Measurements from ENCODE around the gene SYNGR4. TPM values are rescaled to one million over a fixed set of nuclear protein-coding genes. Genes with fewer than 3 reads are reported as not detected.

The SYNGR4 gene
- total and polyA plus RNA-seq, 2 experiments from 2014 or later: not detected

- Histone ChIP-seq H3K36me3 (ENCODE audit: low read depth) (no peaks in the 10 kb centered on the region), H3K9me3 (ENCODE audit: low read depth) (no peaks in the 10 kb centered on the region), H3K9ac (no peak overlapping the region), H3K79me2 (ENCODE audit: insufficient read depth) (no peaks in the 10 kb centered on the region), H3F3A (ENCODE audit: insufficient read depth) (no peaks in the 10 kb centered on the region), H3K4me3 (no peak overlapping the region), H3K27ac (no peak overlapping the region), H2AFZ (no peak overlapping the region), H3K4me1 (ENCODE audit: insufficient read depth) (no peaks in the 10 kb centered on the region), H3K27me3 (replicated peaks; ENCODE audit: insufficient read depth) (no peaks in the 10 kb centered on the region), H3K4me2 (ENCODE audit: unreplicated experiment) (no peak overlapping the region), H3K9me2 (ENCODE audit: insufficient read depth) (no peaks in the 10 kb centered on the region), H4K20me1 (ENCODE audit: insufficient read depth) (no peaks in the 10 kb centered on the region)
- no peak for TF ChIP-seq EZH2 (IDR thresholded peaks at IDR 0.05; ENCODE audit: insufficient read depth, poor library complexity, severe bottlenecking)
- no peak for TF ChIP-seq EZH2phosphoT487 (IDR thresholded peaks at IDR 0.05; ENCODE audit: insufficient read depth, low read depth)
- 90 to 98% methylated on average over 2 of the region's 2 CpGs for WGBS, 2 experiments (ENCODE audit: low coverage in 1 of 2, low lambda C conversion rate in 2 of 2, missing lambda C conversion rate in 2 of 2)
- in situ Hi-C loops (cut with MboI): no loop called here
- DNase-seq: no peak
Observed at GRCh38 chr19:48346191-48346590, 18.0 kb upstream of the SYNGR4 start.

DNA sequence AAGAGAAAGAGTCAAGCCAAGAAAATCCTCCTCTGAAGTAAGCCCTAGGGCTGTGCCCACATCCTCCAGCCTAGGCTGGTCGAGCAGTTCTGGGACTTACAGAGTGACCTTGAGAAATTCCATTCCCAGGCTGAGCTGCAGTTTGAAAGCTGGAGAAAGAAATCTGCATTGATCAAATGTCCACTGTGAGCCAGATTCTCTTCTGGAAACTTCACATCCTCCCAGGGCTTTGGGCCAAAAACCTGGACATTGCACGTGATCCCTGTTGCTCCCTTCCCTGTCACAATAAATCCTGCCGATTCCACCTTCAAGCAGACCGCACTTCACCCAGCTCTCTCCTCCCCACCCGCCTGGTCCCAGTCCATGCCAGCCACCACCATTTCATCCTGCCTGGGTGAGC is 16.1 kb upstream of the SYNGR4 start:
- DNase-seq: no peak
- TF ChIP-seq EZH2phosphoT487 (IDR thresholded peaks at IDR 0.05; ENCODE audit: insufficient read depth, low read depth) (no peak), EZH2 (IDR thresholded peaks at IDR 0.05; ENCODE audit: insufficient read depth, poor library complexity, severe bottlenecking) (no peak)
- H3K27ac ChIP-seq: no peak overlapping the region
- H3K9me2 ChIP-seq (ENCODE audit: insufficient read depth): no peaks in the 10 kb centered on the region
- no peaks in the 10 kb centered on the region for H3K79me2 ChIP-seq (ENCODE audit: insufficient read depth)
- H3K9ac ChIP-seq: no peak overlapping the region
- H3K27me3 ChIP-seq (replicated peaks; ENCODE audit: insufficient read depth): no peaks in the 10 kb centered on the region
- no peaks in the 10 kb centered on the region for H4K20me1 ChIP-seq (ENCODE audit: insufficient read depth)
- in situ Hi-C loops (cut with MboI): no loop called here
- no peaks in the 10 kb centered on the region for H3K4me1 ChIP-seq (ENCODE audit: insufficient read depth)
- WGBS, 2 experiments (ENCODE audit: low coverage in 1 of 2, low lambda C conversion rate in 2 of 2, missing lambda C conversion rate in 2 of 2): 71 to 82% methylated on average over 5 of the region's 5 CpGs
- H3K36me3 ChIP-seq (ENCODE audit: low read depth): no peaks in the 10 kb centered on the region
- no peak overlapping the region for H3K4me3 ChIP-seq
- H3F3A ChIP-seq (ENCODE audit: insufficient read depth): 0 out of 2 replicates have a peak, but pooled peaks cover 4% of the 10 kb centered on the region
- H2AFZ ChIP-seq: no peak overlapping the region
- H3K4me2 ChIP-seq (ENCODE audit: unreplicated experiment): no peak overlapping the region
- no peaks in the 10 kb centered on the region for H3K9me3 ChIP-seq (ENCODE audit: low read depth)

DNA sequence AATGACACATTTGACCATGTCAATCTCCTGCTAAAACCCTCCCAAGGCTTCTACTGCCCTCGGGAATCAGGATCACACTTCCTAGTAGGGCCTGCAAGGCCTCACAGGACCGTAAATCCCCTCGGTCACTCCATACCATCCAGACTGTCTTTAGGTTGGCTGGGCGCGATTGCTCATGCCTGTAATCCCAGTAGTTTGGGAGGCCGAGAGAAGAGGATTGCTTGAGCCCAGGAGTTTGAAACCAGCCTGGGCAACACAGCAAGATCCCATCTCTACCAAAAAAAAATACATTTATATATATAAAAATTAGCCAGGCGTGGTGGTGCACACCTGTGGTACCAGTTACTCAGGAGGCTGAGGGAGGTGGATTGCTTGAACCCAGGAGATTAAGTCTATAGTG is 15.4 kb upstream of the SYNGR4 start:
- in situ Hi-C loops (cut with MboI): no loop called here
- no peaks in the 10 kb centered on the region for H3K9me3 ChIP-seq (ENCODE audit: low read depth)
- H3K36me3 ChIP-seq (ENCODE audit: low read depth): no peaks in the 10 kb centered on the region
- no peaks in the 10 kb centered on the region for H3K4me1 ChIP-seq (ENCODE audit: insufficient read depth)
- 0 out of 2 replicates have a peak, but pooled peaks cover 4% of the 10 kb centered on the region for H3F3A ChIP-seq (ENCODE audit: insufficient read depth)
- H3K27ac ChIP-seq: no peak overlapping the region
- no peaks in the 10 kb centered on the region for H3K9me2 ChIP-seq (ENCODE audit: insufficient read depth)
- TF ChIP-seq EZH2phosphoT487 (IDR thresholded peaks at IDR 0.05; ENCODE audit: insufficient read depth, low read depth) (no peak), EZH2 (IDR thresholded peaks at IDR 0.05; ENCODE audit: insufficient read depth, poor library complexity, severe bottlenecking) (no peak)
- no peak overlapping the region for H3K9ac ChIP-seq
- H2AFZ ChIP-seq: no peak overlapping the region
- no peaks in the 10 kb centered on the region for H3K79me2 ChIP-seq (ENCODE audit: insufficient read depth)
- DNase-seq: no peak
- H3K27me3 ChIP-seq (replicated peaks; ENCODE audit: insufficient read depth): no peaks in the 10 kb centered on the region
- no peak overlapping the region for H3K4me3 ChIP-seq
- H4K20me1 ChIP-seq (ENCODE audit: insufficient read depth): no peaks in the 10 kb centered on the region
- 86 to 92% methylated on average over 7 of the region's 7 CpGs for WGBS, 2 experiments (ENCODE audit: low coverage in 1 of 2, low lambda C conversion rate in 2 of 2, missing lambda C conversion rate in 2 of 2)
- no peak overlapping the region for H3K4me2 ChIP-seq (ENCODE audit: unreplicated experiment)

- no peak overlapping the region for H3K4me3 ChIP-seq
- H3F3A ChIP-seq (ENCODE audit: insufficient read depth): 0 out of 2 replicates have a peak, but pooled peaks cover 4% of the 10 kb centered on the region
- in situ Hi-C loops (cut with MboI): no loop called here
- no peak overlapping the region for H3K4me2 ChIP-seq (ENCODE audit: unreplicated experiment)
- H3K79me2 ChIP-seq (ENCODE audit: insufficient read depth): no peaks in the 10 kb centered on the region
- no peak overlapping the region for H2AFZ ChIP-seq
- H3K27me3 ChIP-seq (replicated peaks; ENCODE audit: insufficient read depth): no peaks in the 10 kb centered on the region
- DNase-seq: no peak
- WGBS, 2 experiments (ENCODE audit: low coverage in 1 of 2, low lambda C conversion rate in 2 of 2, missing lambda C conversion rate in 2 of 2): 15 to 20% methylated on average over 5 of the region's 5 CpGs
- TF ChIP-seq EZH2phosphoT487 (IDR thresholded peaks at IDR 0.05; ENCODE audit: insufficient read depth, low read depth) (no peak), EZH2 (IDR thresholded peaks at IDR 0.05; ENCODE audit: insufficient read depth, poor library complexity, severe bottlenecking) (no peak)
- H3K9ac ChIP-seq: no peak overlapping the region
- no peaks in the 10 kb centered on the region for H3K4me1 ChIP-seq (ENCODE audit: insufficient read depth)
- no peaks in the 10 kb centered on the region for H3K9me3 ChIP-seq (ENCODE audit: low read depth)
- H3K36me3 ChIP-seq (ENCODE audit: low read depth): no peaks in the 10 kb centered on the region
- no peaks in the 10 kb centered on the region for H4K20me1 ChIP-seq (ENCODE audit: insufficient read depth)
- H3K9me2 ChIP-seq (ENCODE audit: insufficient read depth): no peaks in the 10 kb centered on the region
- H3K27ac ChIP-seq: no peak overlapping the region
Observed at GRCh38 chr19:48350856-48351255, 13.3 kb upstream of the SYNGR4 start.

DNA sequence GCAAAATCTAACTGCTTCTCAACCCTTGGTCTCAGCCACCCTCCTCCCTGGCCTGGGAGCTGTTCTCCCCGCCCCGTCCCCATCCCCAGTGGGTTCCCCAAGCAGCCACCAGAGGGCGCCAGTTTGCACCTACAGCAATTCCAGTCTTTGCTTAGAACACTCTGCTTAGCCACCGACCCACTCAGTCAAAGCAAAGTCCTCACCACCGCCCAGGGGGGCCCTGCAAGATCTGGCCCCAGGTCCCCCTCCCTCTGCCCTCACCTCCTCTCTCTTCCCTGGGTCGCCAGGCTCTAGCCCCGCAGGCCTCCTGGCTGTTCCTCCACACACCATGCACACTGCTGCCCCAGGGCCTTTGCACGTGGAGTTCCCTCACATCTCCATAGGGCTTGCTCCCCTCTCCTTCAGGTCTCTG is 12.8 kb upstream of the SYNGR4 start:
- H2AFZ ChIP-seq: no peak overlapping the region
- no peaks in the 10 kb centered on the region for H3K79me2 ChIP-seq (ENCODE audit: insufficient read depth)
- H3K4me3 ChIP-seq: no peak overlapping the region
- no peaks in the 10 kb centered on the region for H3K27me3 ChIP-seq (replicated peaks; ENCODE audit: insufficient read depth)
- no peak overlapping the region for H3K4me2 ChIP-seq (ENCODE audit: unreplicated experiment)
- no peaks in the 10 kb centered on the region for H4K20me1 ChIP-seq (ENCODE audit: insufficient read depth)
- H3K27ac ChIP-seq: no peak overlapping the region
- H3K9ac ChIP-seq: no peak overlapping the region
- in situ Hi-C loops (cut with MboI): no loop called here
- no peaks in the 10 kb centered on the region for H3K4me1 ChIP-seq (ENCODE audit: insufficient read depth)
- no peak for TF ChIP-seq EZH2phosphoT487 (IDR thresholded peaks at IDR 0.05; ENCODE audit: insufficient read depth, low read depth)
- TF ChIP-seq EZH2 (IDR thresholded peaks at IDR 0.05; ENCODE audit: insufficient read depth, poor library complexity, severe bottlenecking): no peak
- H3F3A ChIP-seq (ENCODE audit: insufficient read depth): 0 out of 2 replicates have a peak, but pooled peaks cover 4% of the 10 kb centered on the region
- 38 to 41% methylated on average over 7 to 8 of the region's 8 CpGs for WGBS, 2 experiments (ENCODE audit: low coverage in 1 of 2, low lambda C conversion rate in 2 of 2, missing lambda C conversion rate in 2 of 2)
- H3K9me2 ChIP-seq (ENCODE audit: insufficient read depth): no peaks in the 10 kb centered on the region
- no peaks in the 10 kb centered on the region for H3K9me3 ChIP-seq (ENCODE audit: low read depth)
- DNase-seq: peak; percentile 63
- H3K36me3 ChIP-seq (ENCODE audit: low read depth): no peaks in the 10 kb centered on the region
